Measurements from ENCODE around the gene PRPF40A. TPM values are rescaled to one million over a fixed set of nuclear protein-coding genes. Genes with fewer than 3 reads are reported as not detected.

The PRPF40A gene
- total and polyA plus RNA-seq, 2 of the 13 experiments (the other 11 are each of a cell fraction or from before 2014, with no cell fraction given), result 146 to 207 TPM

DNA sequence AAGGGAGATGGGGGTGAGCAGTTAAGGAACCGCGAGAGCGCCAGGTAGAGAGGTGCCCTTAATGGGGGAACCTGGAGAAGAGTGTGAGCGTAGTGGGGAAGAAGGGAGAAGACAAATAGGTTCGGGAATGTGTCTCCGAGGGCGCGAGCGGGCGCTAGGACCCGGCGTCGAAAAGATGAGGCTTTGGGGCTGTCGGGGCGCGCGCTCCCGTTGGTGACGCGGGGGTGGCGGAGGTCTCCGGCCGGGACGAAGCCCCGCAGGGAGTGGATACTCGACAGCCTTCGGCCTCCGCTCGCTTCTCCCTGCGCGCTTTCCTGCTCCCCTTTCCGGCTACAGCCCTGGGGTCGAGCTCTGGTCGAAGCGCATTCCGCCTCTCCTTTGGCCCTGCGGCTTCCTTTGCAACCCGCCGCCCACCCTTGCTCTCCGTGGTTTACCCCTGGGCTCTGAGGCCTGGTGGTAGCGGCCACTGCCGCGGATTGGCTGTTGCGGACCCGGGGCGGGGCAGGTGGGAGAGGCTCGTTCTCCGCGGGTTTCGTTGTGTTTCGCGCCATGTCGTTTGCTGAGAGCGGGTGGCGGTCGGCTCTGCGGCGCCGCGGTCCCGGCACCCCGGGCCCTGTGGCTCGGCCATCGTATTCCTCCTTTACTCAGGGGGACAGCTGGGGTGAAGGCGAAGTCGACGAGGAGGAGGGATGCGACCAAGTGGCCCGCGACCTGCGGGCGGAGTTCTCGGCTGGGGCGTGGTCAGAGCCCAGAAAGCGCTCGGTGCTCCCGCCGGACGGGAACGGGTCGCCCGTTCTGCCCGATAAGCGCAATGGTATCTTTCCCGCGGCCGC, 1.0 kb upstream of the PRPF40A start, which contains the start of gene ARL6IP6 (continued):
- TF ChIP-seq, protein P1, sequence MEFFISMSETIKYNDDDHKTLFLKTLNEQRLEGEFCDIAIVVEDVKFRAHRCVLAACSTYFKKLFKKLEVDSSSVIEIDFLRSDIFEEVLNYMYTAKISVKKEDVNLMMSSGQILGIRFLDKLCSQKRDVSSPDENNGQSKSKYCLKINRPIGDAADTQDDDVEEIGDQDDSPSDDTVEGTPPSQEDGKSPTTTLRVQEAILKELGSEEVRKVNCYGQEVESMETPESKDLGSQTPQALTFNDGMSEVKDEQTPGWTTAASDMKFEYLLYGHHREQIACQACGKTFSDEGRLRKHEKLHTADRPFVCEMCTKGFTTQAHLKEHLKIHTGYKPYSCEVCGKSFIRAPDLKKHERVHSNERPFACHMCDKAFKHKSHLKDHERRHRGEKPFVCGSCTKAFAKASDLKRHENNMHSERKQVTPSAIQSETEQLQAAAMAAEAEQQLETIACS (CRISPR knock-in tag; IDR thresholded peaks at IDR 0.05), result peak; percentile 98
- 0 out of 2 replicates have a peak, but pooled peaks have one; percentile 53 for TF ChIP-seq ZFP37 (CRISPR knock-in tag; IDR thresholded peaks at IDR 0.05; ENCODE audit: borderline replicate concordance)
- TF ChIP-seq MATR3 (CRISPR knock-in tag; IDR thresholded peaks at IDR 0.05), result no peak
- TF ChIP-seq, protein P2, sequence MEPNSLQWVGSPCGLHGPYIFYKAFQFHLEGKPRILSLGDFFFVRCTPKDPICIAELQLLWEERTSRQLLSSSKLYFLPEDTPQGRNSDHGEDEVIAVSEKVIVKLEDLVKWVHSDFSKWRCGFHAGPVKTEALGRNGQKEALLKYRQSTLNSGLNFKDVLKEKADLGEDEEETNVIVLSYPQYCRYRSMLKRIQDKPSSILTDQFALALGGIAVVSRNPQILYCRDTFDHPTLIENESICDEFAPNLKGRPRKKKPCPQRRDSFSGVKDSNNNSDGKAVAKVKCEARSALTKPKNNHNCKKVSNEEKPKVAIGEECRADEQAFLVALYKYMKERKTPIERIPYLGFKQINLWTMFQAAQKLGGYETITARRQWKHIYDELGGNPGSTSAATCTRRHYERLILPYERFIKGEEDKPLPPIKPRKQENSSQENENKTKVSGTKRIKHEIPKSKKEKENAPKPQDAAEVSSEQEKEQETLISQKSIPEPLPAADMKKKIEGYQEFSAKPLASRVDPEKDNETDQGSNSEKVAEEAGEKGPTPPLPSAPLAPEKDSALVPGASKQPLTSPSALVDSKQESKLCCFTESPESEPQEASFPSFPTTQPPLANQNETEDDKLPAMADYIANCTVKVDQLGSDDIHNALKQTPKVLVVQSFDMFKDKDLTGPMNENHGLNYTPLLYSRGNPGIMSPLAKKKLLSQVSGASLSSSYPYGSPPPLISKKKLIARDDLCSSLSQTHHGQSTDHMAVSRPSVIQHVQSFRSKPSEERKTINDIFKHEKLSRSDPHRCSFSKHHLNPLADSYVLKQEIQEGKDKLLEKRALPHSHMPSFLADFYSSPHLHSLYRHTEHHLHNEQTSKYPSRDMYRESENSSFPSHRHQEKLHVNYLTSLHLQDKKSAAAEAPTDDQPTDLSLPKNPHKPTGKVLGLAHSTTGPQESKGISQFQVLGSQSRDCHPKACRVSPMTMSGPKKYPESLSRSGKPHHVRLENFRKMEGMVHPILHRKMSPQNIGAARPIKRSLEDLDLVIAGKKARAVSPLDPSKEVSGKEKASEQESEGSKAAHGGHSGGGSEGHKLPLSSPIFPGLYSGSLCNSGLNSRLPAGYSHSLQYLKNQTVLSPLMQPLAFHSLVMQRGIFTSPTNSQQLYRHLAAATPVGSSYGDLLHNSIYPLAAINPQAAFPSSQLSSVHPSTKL (CRISPR knock-in tag; IDR thresholded peaks at IDR 0.05), result no peak
- TF ChIP-seq MED8 (CRISPR knock-in tag; IDR thresholded peaks at IDR 0.05; ENCODE audit: insufficient replicate concordance), result peak; percentile 92
- peak; percentile 78; the same call in 1 of the 2 replicates for TF ChIP-seq HOXA7 (CRISPR knock-in tag; IDR thresholded peaks at IDR 0.05)
- no peak; the same call in 1 of the 2 replicates for TF ChIP-seq CHCHD3 (CRISPR knock-in tag; IDR thresholded peaks at IDR 0.05)
- TF ChIP-seq, protein P3, sequence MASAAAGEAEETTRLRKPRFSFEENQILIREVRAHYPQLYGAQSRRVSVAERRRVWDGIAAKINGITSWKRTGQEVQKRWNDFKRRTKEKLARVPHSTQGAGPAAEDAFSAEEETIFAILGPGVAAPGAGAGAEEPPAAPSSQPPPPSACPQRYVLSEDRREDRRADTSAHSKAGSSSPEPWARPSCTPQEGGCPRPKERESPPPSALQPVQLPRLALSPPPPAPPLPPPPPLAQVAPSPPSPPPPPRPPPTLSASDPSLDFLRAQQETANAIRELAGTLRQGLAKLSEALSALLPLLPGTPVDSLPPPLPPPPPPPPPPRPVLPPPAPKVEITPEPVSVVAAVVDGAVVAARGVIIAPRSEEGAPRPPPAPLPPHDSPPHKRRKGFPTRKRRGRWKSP (CRISPR knock-in tag; IDR thresholded peaks at IDR 0.05), result peak; percentile 97
- TF ChIP-seq, protein P4, sequence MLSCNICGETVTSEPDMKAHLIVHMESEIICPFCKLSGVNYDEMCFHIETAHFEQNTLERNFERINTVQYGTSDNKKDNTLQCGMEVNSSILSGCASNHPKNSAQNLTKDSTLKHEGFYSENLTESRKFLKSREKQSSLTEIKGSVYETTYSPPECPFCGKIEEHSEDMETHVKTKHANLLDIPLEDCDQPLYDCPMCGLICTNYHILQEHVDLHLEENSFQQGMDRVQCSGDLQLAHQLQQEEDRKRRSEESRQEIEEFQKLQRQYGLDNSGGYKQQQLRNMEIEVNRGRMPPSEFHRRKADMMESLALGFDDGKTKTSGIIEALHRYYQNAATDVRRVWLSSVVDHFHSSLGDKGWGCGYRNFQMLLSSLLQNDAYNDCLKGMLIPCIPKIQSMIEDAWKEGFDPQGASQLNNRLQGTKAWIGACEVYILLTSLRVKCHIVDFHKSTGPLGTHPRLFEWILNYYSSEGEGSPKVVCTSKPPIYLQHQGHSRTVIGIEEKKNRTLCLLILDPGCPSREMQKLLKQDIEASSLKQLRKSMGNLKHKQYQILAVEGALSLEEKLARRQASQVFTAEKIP (CRISPR knock-in tag; IDR thresholded peaks at IDR 0.05; ENCODE audit: borderline replicate concordance), result no peak
- TF ChIP-seq, protein P5, sequence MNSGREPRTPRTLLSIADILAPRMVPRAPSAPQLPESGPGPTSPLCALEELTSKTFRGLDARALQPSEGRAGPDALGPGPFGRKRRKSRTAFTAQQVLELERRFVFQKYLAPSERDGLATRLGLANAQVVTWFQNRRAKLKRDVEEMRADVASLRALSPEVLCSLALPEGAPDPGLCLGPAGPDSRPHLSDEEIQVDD (CRISPR knock-in tag; IDR thresholded peaks at IDR 0.05; ENCODE audit: borderline replicate concordance), result no peak
- TF ChIP-seq, protein P6, sequence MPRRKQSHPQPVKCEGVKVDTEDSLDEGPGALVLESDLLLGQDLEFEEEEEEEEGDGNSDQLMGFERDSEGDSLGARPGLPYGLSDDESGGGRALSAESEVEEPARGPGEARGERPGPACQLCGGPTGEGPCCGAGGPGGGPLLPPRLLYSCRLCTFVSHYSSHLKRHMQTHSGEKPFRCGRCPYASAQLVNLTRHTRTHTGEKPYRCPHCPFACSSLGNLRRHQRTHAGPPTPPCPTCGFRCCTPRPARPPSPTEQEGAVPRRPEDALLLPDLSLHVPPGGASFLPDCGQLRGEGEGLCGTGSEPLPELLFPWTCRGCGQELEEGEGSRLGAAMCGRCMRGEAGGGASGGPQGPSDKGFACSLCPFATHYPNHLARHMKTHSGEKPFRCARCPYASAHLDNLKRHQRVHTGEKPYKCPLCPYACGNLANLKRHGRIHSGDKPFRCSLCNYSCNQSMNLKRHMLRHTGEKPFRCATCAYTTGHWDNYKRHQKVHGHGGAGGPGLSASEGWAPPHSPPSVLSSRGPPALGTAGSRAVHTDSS (CRISPR knock-in tag; conservative IDR thresholded peaks at IDR 0.05), result peak; percentile 82; the same call in 1 of the 2 replicates
- no peak for TF ChIP-seq NR2F2 (IDR thresholded peaks at IDR 0.05; ENCODE audit: borderline replicate concordance, low read depth)
- TF ChIP-seq TBX2 (CRISPR knock-in tag; IDR thresholded peaks at IDR 0.05; ENCODE audit: borderline replicate concordance), result peak; percentile 79
- no peak for TF ChIP-seq NONO (IDR thresholded peaks at IDR 0.05)
- TF ChIP-seq NONO (CRISPR knock-in tag; conservative IDR thresholded peaks at IDR 0.05), result peak; percentile 93
- TF ChIP-seq, protein P7, sequence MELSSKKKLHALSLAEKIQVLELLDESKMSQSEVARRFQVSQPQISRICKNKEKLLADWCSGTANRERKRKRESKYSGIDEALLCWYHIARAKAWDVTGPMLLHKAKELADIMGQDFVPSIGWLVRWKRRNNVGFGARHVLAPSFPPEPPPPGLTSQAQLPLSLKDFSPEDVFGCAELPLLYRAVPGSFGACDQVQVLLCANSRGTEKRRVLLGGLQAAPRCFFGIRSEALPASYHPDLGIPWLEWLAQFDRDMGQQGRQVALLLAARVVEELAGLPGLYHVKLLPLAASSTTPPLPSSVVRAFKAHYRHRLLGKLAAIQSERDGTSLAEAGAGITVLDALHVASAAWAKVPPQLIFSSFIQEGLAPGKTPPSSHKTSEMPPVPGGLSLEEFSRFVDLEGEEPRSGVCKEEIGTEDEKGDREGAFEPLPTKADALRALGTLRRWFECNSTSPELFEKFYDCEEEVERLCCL (CRISPR knock-in tag; IDR thresholded peaks at IDR 0.05; ENCODE audit: borderline replicate concordance), result peak; percentile 98

All from HepG2 (cell line).